MM.1S (cell line): ENCODE data around the gene TMEM40.
A peak's percentile ranks its signal among the peaks of the same experiment; 100 is the strongest.

Experiments used
- DNase-seq: peaks from one replicate; pipeline ENCODE4 v3.0.0-alpha.2; 2015
- H2AFZ ChIP-seq: fragments of 300-600 bp; sonication (generic); 2 replicates; pipeline ENCODE4 v1.6.0; 2016; ENCODE audit warnings: antibody characterized with exemption, low read length
- H3F3A ChIP-seq: fragments of 300-600 bp; sonication (generic); 2 replicates; pipeline ENCODE4 v1.6.1; 2016; ENCODE audit warnings: mild to moderate bottlenecking, antibody characterized with exemption, low read length, moderate library complexity, mixed read lengths; ENCODE audit not compliant: insufficient read depth
- H3K27ac ChIP-seq: fragments of 300-600 bp; sonication (generic); 2 replicates; pipeline ENCODE4 v1.5.1; 2016; ENCODE audit warnings: mild to moderate bottlenecking, low read length
- H3K27me3 ChIP-seq: fragments of 300-600 bp; sonication (generic); replicated peaks from 2 replicates; pipeline ENCODE4 v1.6.0; 2016; ENCODE audit warnings: low read length; ENCODE audit not compliant: insufficient read depth
- H3K36me3 ChIP-seq: fragments of 300-600 bp; sonication (generic); replicated peaks from 2 replicates; pipeline ENCODE4 v1.6.1; 2016; ENCODE audit warnings: mild to moderate bottlenecking, low read length, mixed read lengths; ENCODE audit not compliant: insufficient read depth
- H3K4me1 ChIP-seq: fragments of 300-600 bp; sonication (generic); 2 replicates; pipeline ENCODE4 v1.6.1; 2016; ENCODE audit warnings: low read length, mixed read lengths
- H3K4me2 ChIP-seq: fragments of 300-600 bp; sonication (generic); 2 replicates; pipeline ENCODE4 v1.6.0; 2016; ENCODE audit warnings: low read depth, low read length
- H3K4me3 ChIP-seq: fragments of 300-600 bp; sonication (generic); 2 replicates; pipeline ENCODE4 v1.5.1; 2016; ENCODE audit warnings: low read length, mixed read lengths
- H3K79me2 ChIP-seq: fragments of 300-600 bp; sonication (generic); 2 replicates; pipeline ENCODE4 v1.6.1; 2016; ENCODE audit warnings: mixed run types, low read length, mixed read lengths
- H3K9ac ChIP-seq: fragments of 300-600 bp; sonication (generic); 2 replicates; pipeline ENCODE4 v1.6.1; 2016; ENCODE audit warnings: low read length, mixed read lengths
- H3K9me2 ChIP-seq: fragments of 300-600 bp; sonication (generic); replicated peaks from 2 replicates; pipeline ENCODE4 v1.6.1; 2016; ENCODE audit warnings: mild to moderate bottlenecking, low read length, mixed read lengths; ENCODE audit not compliant: insufficient read depth
- H3K9me3 ChIP-seq: fragments of 300-600 bp; sonication (generic); replicated peaks from 2 replicates; pipeline ENCODE4 v1.6.1; 2016; ENCODE audit warnings: mild to moderate bottlenecking, low read length, mixed read lengths; ENCODE audit not compliant: insufficient read depth
- H4K20me1 ChIP-seq: fragments of 300-600 bp; sonication (generic); 2 replicates; pipeline ENCODE4 v1.6.1; 2016; ENCODE audit warnings: mild to moderate bottlenecking, low read length, moderate library complexity, mixed read lengths; ENCODE audit not compliant: insufficient read depth
- EZH2 ChIP-seq: fragments of 300-600 bp; sonication (generic); optimal IDR thresholded peaks from 2 replicates; pipeline ENCODE3; 2017; ENCODE audit warnings: low read depth, mild to moderate bottlenecking, antibody characterized with exemption, low read length, mixed read lengths
- EZH2phosphoT487 ChIP-seq: fragments of 300-600 bp; sonication (generic); IDR thresholded peaks from 2 replicates; pipeline ENCODE4 v1.6.1; 2018; ENCODE audit warnings: antibody characterized with exemption, low read length
- TF ChIP-seq, protein P1 (sequence below): fragments of 300-600 bp; sonication (generic); IDR thresholded peaks from 2 replicates; pipeline ENCODE4 v1.5.1; 2016; ENCODE audit warnings: antibody characterized with exemption, low read length, mixed read lengths

TMEM40 gene

DNA sequence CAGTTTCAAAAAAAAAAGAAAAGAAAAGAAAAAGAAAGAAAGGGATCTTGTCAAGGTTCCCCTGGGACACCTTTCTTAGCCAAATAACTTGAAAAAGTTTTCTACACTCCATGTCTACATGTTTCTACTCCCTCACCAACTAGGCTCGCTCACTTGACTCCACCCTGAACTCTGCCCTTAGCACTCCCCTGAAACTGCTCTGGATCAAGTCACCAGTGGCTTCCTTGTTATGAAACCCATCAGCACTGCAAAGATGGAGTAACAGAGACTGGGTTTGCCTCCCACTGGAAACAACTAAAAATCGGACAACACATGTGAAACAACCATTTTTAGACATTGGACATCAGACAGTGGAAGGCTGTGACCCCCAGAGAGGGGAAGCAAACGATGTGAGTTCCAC is 36.8 kb downstream of the TMEM40 start:
- H3K79me2 ChIP-seq, result no peaks in the 10 kb centered on the region
- H3K36me3 ChIP-seq, result no peaks in the 10 kb centered on the region
- H2AFZ ChIP-seq, result no peak overlapping the region
- no peaks in the 10 kb centered on the region for H3K9me3 ChIP-seq
- H3K27ac ChIP-seq, result no peak overlapping the region
- H4K20me1 ChIP-seq, result no peaks in the 10 kb centered on the region
- H3K4me2 ChIP-seq, result no peak overlapping the region
- no peak overlapping the region for H3K4me3 ChIP-seq
- no peak overlapping the region for H3K9ac ChIP-seq
- no peaks in the 10 kb centered on the region for H3F3A ChIP-seq
- DNase-seq, result no peak
- peaks cover 4% of the 10 kb centered on the region; the same call in 1 of the 2 replicates for H3K4me1 ChIP-seq
- TF ChIP-seq EZH2 (no peak), EZH2phosphoT487 (no peak)
- TF ChIP-seq, protein P1, sequence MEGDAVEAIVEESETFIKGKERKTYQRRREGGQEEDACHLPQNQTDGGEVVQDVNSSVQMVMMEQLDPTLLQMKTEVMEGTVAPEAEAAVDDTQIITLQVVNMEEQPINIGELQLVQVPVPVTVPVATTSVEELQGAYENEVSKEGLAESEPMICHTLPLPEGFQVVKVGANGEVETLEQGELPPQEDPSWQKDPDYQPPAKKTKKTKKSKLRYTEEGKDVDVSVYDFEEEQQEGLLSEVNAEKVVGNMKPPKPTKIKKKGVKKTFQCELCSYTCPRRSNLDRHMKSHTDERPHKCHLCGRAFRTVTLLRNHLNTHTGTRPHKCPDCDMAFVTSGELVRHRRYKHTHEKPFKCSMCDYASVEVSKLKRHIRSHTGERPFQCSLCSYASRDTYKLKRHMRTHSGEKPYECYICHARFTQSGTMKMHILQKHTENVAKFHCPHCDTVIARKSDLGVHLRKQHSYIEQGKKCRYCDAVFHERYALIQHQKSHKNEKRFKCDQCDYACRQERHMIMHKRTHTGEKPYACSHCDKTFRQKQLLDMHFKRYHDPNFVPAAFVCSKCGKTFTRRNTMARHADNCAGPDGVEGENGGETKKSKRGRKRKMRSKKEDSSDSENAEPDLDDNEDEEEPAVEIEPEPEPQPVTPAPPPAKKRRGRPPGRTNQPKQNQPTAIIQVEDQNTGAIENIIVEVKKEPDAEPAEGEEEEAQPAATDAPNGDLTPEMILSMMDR, result no peak
- no peaks in the 10 kb centered on the region for H3K27me3 ChIP-seq
- no peaks in the 10 kb centered on the region for H3K9me2 ChIP-seq

DNA sequence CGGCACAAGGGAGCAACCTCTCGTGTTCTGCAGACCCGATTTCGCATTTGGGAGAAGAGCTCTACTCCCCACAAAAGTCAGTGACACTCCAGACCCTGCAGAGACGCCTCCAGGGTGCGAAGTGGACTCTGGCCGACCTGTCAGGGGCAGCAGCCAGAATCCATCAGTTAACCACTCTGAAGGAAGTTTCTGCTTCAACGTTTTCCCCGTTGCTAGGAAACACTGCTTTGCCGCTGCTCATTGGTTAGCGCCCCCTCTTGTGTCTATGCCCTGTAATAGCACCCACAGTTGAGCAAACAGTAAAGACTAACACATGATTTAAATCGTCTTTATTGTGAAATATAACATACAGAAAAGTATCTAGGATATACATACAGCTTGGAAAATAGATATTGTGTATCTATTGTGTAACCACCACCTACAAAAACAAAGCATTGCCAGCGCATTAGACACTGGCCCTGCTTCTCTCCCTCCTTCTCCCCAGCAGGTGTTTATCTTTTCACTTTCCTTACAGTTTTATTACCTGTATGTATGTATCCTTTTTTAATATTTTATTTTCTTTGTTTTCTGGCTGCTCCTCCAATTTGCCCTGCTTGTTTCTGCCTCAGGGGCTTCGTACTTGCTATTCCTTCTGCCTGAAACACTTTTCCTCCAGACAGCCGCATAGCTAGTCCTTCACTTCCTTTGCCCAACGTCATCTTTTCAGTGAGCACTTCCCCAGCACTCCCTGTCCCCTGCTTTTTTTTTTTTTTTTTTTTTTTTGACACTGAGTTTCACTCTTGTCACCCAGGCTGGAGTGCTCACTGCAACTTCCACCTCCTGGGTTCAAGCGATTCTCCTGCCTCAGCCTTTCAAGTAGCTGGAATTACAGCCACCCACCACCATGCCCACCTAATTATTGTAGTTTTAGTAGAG is 38.8 kb downstream of the TMEM40 start:
- no peaks in the 10 kb centered on the region for H3F3A ChIP-seq
- H3K27ac ChIP-seq, result no peak overlapping the region
- H3K4me1 ChIP-seq, result peaks cover 4% of the 10 kb centered on the region; the same call in 1 of the 2 replicates
- DNase-seq, result peak; percentile 82
- H3K4me3 ChIP-seq, result peak overlapping the region; percentile 22; the same call in 1 of the 2 replicates
- H3K9me3 ChIP-seq, result no peaks in the 10 kb centered on the region
- no peaks in the 10 kb centered on the region for H3K27me3 ChIP-seq
- no peaks in the 10 kb centered on the region for H3K9me2 ChIP-seq
- H2AFZ ChIP-seq, result no peak overlapping the region
- no peaks in the 10 kb centered on the region for H3K79me2 ChIP-seq
- TF ChIP-seq, protein P1, result peak; percentile 93
- TF ChIP-seq EZH2, result no peak
- H3K36me3 ChIP-seq, result no peaks in the 10 kb centered on the region
- H4K20me1 ChIP-seq, result no peaks in the 10 kb centered on the region
- peak overlapping the region; percentile 46; the same call in 1 of the 2 replicates for H3K4me2 ChIP-seq
- no peak overlapping the region; the same call in 1 of the 2 replicates for H3K9ac ChIP-seq

DNA sequence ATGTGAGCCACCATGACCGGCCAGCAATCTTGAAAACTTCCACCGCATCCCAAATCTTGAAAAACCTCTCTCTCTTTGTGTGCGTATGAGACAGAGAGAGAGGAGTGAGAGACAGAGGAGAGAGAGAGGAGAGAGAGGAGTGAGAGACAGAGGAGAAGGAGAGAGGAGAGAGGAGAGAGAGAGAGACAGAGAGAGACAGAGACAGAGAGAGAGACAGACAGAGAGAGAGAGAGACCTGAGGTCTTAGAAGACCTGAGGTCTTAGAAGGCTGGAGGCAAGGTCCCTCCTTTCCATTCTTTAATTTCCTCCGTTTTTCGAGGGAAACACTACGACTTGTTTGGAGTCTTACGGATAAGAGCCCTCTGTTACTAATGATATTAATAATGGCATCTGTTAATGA is 39.5 kb downstream of the TMEM40 start:
- Histone ChIP-seq H2AFZ (no peak overlapping the region), H3K27ac (no peak overlapping the region), H3K79me2 (no peaks in the 10 kb centered on the region), H3F3A (no peaks in the 10 kb centered on the region), H3K4me1 (peaks cover 4% of the 10 kb centered on the region; the same call in 1 of the 2 replicates), H3K36me3 (no peaks in the 10 kb centered on the region), H3K4me3 (peak overlapping the region; percentile 22; the same call in 1 of the 2 replicates), H4K20me1 (no peaks in the 10 kb centered on the region), H3K9me2 (no peaks in the 10 kb centered on the region), H3K4me2 (peak overlapping the region; percentile 46; the same call in 1 of the 2 replicates), H3K9me3 (no peaks in the 10 kb centered on the region), H3K9ac (no peak overlapping the region; the same call in 1 of the 2 replicates), H3K27me3 (no peaks in the 10 kb centered on the region)
- DNase-seq, result no peak
- TF ChIP-seq, protein P1, result no peak
- no peak for TF ChIP-seq EZH2phosphoT487
